ENCODE data around the gene CISTR. TPM values are rescaled to one million over a fixed set of nuclear protein-coding genes. Genes with fewer than 3 reads are reported as not detected.
A peak's percentile ranks its signal among the peaks of the same experiment; 100 is the strongest.

The CISTR gene
- polyA plus RNA-seq, 1 donor from 2014 or later: not detected

DNA sequence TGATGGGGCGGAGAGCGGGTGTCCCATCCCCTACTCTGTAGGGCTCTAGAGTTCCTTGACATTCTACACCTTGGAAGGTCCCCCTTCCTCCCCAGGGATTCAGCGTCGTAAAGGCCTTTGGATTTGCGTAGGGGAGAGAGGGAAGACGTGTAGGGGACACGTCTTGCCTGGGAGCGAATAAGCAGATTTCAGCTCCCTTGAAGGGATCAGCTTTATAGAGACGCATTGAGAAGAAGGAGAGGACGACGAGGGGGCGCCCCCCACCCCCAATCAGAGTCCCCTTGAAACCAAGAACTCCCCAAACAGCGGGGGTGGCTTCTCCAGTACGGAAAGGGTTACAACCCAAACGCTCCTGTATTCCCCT, 24.9 kb downstream of the CISTR start:
- peak overlapping the region; percentile 35 for H3K27ac ChIP-seq (ENCODE audit: low read length)
- peak overlapping the region; percentile 76 for H3K9ac ChIP-seq (ENCODE audit: low read length)
- TF ChIP-seq EP300 (conservative IDR thresholded peaks at IDR 0.05; ENCODE audit: poor library complexity, severe bottlenecking) (no peak), TAF1 (IDR thresholded peaks at IDR 0.05; ENCODE audit: low read depth) (no peak), MXI1 (conservative IDR thresholded peaks at IDR 0.05; ENCODE audit: poor library complexity, severe bottlenecking) (no peak), EZH2 (IDR thresholded peaks at IDR 0.05; ENCODE audit: borderline replicate concordance, insufficient read depth, low read length, poor library complexity, severe bottlenecking) (no peak), POLR2AphosphoS5 (IDR thresholded peaks at IDR 0.05) (no peak), SMC3 (conservative IDR thresholded peaks at IDR 0.05; ENCODE audit: poor library complexity) (no peak), RAD21 (conservative IDR thresholded peaks at IDR 0.05) (no peak)
- TF ChIP-seq, protein P1, sequence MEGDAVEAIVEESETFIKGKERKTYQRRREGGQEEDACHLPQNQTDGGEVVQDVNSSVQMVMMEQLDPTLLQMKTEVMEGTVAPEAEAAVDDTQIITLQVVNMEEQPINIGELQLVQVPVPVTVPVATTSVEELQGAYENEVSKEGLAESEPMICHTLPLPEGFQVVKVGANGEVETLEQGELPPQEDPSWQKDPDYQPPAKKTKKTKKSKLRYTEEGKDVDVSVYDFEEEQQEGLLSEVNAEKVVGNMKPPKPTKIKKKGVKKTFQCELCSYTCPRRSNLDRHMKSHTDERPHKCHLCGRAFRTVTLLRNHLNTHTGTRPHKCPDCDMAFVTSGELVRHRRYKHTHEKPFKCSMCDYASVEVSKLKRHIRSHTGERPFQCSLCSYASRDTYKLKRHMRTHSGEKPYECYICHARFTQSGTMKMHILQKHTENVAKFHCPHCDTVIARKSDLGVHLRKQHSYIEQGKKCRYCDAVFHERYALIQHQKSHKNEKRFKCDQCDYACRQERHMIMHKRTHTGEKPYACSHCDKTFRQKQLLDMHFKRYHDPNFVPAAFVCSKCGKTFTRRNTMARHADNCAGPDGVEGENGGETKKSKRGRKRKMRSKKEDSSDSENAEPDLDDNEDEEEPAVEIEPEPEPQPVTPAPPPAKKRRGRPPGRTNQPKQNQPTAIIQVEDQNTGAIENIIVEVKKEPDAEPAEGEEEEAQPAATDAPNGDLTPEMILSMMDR (IDR thresholded peaks at IDR 0.05; ENCODE audit: poor library complexity, severe bottlenecking): no peak
- TF ChIP-seq, protein P2, sequence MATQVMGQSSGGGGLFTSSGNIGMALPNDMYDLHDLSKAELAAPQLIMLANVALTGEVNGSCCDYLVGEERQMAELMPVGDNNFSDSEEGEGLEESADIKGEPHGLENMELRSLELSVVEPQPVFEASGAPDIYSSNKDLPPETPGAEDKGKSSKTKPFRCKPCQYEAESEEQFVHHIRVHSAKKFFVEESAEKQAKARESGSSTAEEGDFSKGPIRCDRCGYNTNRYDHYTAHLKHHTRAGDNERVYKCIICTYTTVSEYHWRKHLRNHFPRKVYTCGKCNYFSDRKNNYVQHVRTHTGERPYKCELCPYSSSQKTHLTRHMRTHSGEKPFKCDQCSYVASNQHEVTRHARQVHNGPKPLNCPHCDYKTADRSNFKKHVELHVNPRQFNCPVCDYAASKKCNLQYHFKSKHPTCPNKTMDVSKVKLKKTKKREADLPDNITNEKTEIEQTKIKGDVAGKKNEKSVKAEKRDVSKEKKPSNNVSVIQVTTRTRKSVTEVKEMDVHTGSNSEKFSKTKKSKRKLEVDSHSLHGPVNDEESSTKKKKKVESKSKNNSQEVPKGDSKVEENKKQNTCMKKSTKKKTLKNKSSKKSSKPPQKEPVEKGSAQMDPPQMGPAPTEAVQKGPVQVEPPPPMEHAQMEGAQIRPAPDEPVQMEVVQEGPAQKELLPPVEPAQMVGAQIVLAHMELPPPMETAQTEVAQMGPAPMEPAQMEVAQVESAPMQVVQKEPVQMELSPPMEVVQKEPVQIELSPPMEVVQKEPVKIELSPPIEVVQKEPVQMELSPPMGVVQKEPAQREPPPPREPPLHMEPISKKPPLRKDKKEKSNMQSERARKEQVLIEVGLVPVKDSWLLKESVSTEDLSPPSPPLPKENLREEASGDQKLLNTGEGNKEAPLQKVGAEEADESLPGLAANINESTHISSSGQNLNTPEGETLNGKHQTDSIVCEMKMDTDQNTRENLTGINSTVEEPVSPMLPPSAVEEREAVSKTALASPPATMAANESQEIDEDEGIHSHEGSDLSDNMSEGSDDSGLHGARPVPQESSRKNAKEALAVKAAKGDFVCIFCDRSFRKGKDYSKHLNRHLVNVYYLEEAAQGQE (IDR thresholded peaks at IDR 0.05; ENCODE audit: borderline replicate concordance): no peak

DNA sequence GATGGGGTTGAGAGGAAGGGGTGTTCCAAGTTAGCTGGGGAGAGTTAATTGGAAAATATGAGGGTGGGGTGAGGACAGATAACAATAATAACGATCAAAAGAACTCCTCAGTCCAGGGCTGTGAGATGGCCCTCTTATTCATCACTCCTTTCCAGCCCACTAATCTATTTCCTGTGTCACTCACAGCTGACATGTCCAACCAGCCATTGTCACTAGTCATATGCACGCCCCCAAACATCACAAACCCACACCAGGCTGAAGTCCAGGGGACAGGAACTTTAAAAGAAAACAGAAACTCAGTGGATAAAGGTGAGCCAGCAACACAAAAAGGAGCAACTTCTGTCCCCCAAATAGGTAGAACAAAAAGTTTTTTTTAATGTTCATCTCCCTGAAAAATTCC, 25.4 kb downstream of the CISTR start:
- Histone ChIP-seq H3K36me3 (ENCODE audit: insufficient read depth, low read length) (peaks cover 8% of the 10 kb centered on the region), H4K20me1 (ENCODE audit: insufficient read depth) (no peaks in the 10 kb centered on the region), H3K4me3 (ENCODE audit: low read length) (peak overlapping the region; percentile 78), H3K9me2 (ENCODE audit: insufficient read depth, low read length) (no peaks in the 10 kb centered on the region), H3K79me2 (replicated peaks; ENCODE audit: insufficient read depth, low read length) (peaks cover 18% of the 10 kb centered on the region), H3K9ac (ENCODE audit: low read length) (peak overlapping the region; percentile 76), H3F3A (ENCODE audit: insufficient read depth, low read length, poor library complexity, severe bottlenecking) (no peaks in the 10 kb centered on the region), H2AFZ (ENCODE audit: low read depth, low read length) (no peak overlapping the region), H3K27me3 (ENCODE audit: insufficient read depth, low read depth, low read length) (no peaks in the 10 kb centered on the region), H3K4me2 (ENCODE audit: low read length) (peak overlapping the region; percentile 91), H3K9me3 (ENCODE audit: low read length) (no peaks in the 10 kb centered on the region), H3K27ac (ENCODE audit: low read length) (no peak overlapping the region)
- TF ChIP-seq TAF1 (IDR thresholded peaks at IDR 0.05; ENCODE audit: low read depth) (no peak), SMC3 (conservative IDR thresholded peaks at IDR 0.05; ENCODE audit: poor library complexity) (no peak), EP300 (conservative IDR thresholded peaks at IDR 0.05; ENCODE audit: poor library complexity, severe bottlenecking) (no peak), MXI1 (conservative IDR thresholded peaks at IDR 0.05; ENCODE audit: poor library complexity, severe bottlenecking) (no peak), EZH2 (IDR thresholded peaks at IDR 0.05; ENCODE audit: borderline replicate concordance, insufficient read depth, low read length, poor library complexity, severe bottlenecking) (no peak), RAD21 (conservative IDR thresholded peaks at IDR 0.05) (no peak), POLR2AphosphoS5 (IDR thresholded peaks at IDR 0.05) (no peak)
- TF ChIP-seq, protein P1 (IDR thresholded peaks at IDR 0.05; ENCODE audit: poor library complexity, severe bottlenecking): no peak
- TF ChIP-seq, protein P2 (IDR thresholded peaks at IDR 0.05; ENCODE audit: borderline replicate concordance): no peak

More for the DNA sequence above, 24.9 kb downstream of the CISTR start:
- Histone ChIP-seq H3F3A (ENCODE audit: insufficient read depth, low read length, poor library complexity, severe bottlenecking) (no peaks in the 10 kb centered on the region), H2AFZ (ENCODE audit: low read depth, low read length) (peak overlapping the region; percentile 35), H4K20me1 (ENCODE audit: insufficient read depth) (no peaks in the 10 kb centered on the region), H3K4me3 (ENCODE audit: low read length) (peak overlapping the region; percentile 78), H3K36me3 (ENCODE audit: insufficient read depth, low read length) (peaks cover 8% of the 10 kb centered on the region), H3K27me3 (ENCODE audit: insufficient read depth, low read depth, low read length) (no peaks in the 10 kb centered on the region), H3K4me2 (ENCODE audit: low read length) (peak overlapping the region; percentile 91), H3K9me3 (ENCODE audit: low read length) (no peaks in the 10 kb centered on the region), H3K9me2 (ENCODE audit: insufficient read depth, low read length) (no peaks in the 10 kb centered on the region), H3K79me2 (replicated peaks; ENCODE audit: insufficient read depth, low read length) (peaks cover 18% of the 10 kb centered on the region)

Data from neural cell (in vitro differentiated cells).